GM12878 (cell line): ENCODE data around the gene GREB1. TPM values are rescaled to one million over a fixed set of nuclear protein-coding genes. Genes with fewer than 3 reads are reported as not detected.

Source experiments
- ATAC-seq: fragments of 200-7000 bp; cut with Tn5 transposase; 3 replicates; pipeline ENCODE4 v1.9.1; 2020; ENCODE audit warnings: mild to moderate bottlenecking, moderate library complexity
- BruUV-seq: library from RNA; stranded (reverse); fragments of 400-500 nt; replicated peaks from 2 replicates; lab custom pipeline; 2021; lab: Mats Ljungman, UMichigan
- CTCF ChIA-PET: fragments of 300-600 bp; sonication (Branson Sonifier 250); formaldehyde crosslinking; extraction: SDS; loops from one replicate; lab custom pipeline; 2021; ENCODE audit warnings: inconsistent platforms; lab: Yijun Ruan, JAX
- POLR2A ChIA-PET: fragments of 350-600 bp; formaldehyde crosslinking; extraction: SDS; loops from one replicate; lab custom pipeline; 2021; ENCODE audit warnings: inconsistent platforms; lab: Charles Lee
- RAD21 ChIA-PET: fragments of 300-600 bp; sonication (Branson Sonifier 250); formaldehyde crosslinking; loops from one replicate; lab custom pipeline; 2023; ENCODE audit warnings: antibody characterized with exemption; ENCODE audit not compliant: unreplicated experiment; lab: Charles Lee
- SMC1A ChIA-PET: fragments of 300-600 bp; sonication (Branson Sonifier 250); formaldehyde crosslinking; loops from one replicate; lab custom pipeline; 2023; ENCODE audit not compliant: unreplicated experiment, uncharacterized antibody; lab: Charles Lee
- DNase-seq: peaks from one replicate; pipeline ENCODE4 v3.0.0-alpha.2; 2011; ENCODE audit warnings: low read depth, low spot score
- FAIRE-seq: peaks from 3 replicates; lab custom pipeline; 2011; peaks lifted over from hg19 to GRCh38; lab: Jason Lieb, UNC
- H2AFZ ChIP-seq: 2 replicates; pipeline ENCODE4 v1.6.0; 2011; ENCODE audit warnings: low read depth, low read length, control low read depth; ENCODE audit not compliant: control insufficient read depth
- H3K27ac ChIP-seq: 2 replicates; pipeline ENCODE4 v1.5.1; 2011; ENCODE audit warnings: control low read depth; ENCODE audit not compliant: control insufficient read depth, insufficient read depth
- H3K27me3 ChIP-seq, 2 experiments: replicated peaks in 1 of 2; 2 replicates each; pipeline versions ENCODE4 v1.6.0 to v1.6.1; 2011; ENCODE audit warnings: low read length in 1 of 2; ENCODE audit not compliant: control insufficient read depth in 2 of 2, insufficient read depth in 2 of 2
- H3K36me3 ChIP-seq, 2 experiments: 2 replicates each; pipeline ENCODE4 v1.5.1; 2011; ENCODE audit warnings: low read length in 1 of 2; ENCODE audit not compliant: control insufficient read depth in 2 of 2, insufficient read depth in 2 of 2
- H3K4me1 ChIP-seq: 2 replicates; pipeline ENCODE4 v1.6.1; 2011; ENCODE audit warnings: mild to moderate bottlenecking, low read length, moderate library complexity, mixed read lengths; ENCODE audit not compliant: control insufficient read depth, insufficient read depth
- H3K4me2 ChIP-seq: 2 replicates; pipeline ENCODE4 v1.6.0; 2011; ENCODE audit warnings: control low read depth; ENCODE audit not compliant: control insufficient read depth, insufficient read depth
- H3K4me3 ChIP-seq: fragments of 200-600 bp; sonication (generic); 2 replicates; pipeline ENCODE4 v1.5.1; 2016
- H3K79me2 ChIP-seq: 2 replicates; pipeline ENCODE4 v1.6.0; 2011; ENCODE audit warnings: low read length; ENCODE audit not compliant: control insufficient read depth, insufficient read depth
- H3K9ac ChIP-seq: 2 replicates; pipeline ENCODE4 v1.8.0; 2011; ENCODE audit warnings: low read length, control low read depth, mixed read lengths; ENCODE audit not compliant: control insufficient read depth, insufficient read depth
- H3K9me3 ChIP-seq: replicated peaks from 3 replicates; pipeline ENCODE4 v1.5.1; 2011; ENCODE audit warnings: mild to moderate bottlenecking, low read length; ENCODE audit not compliant: control insufficient read depth, insufficient read depth
- H4K20me1 ChIP-seq: 2 replicates; pipeline ENCODE4 v1.6.0; 2011; ENCODE audit not compliant: control insufficient read depth, insufficient read depth
- ATF2 ChIP-seq: IDR thresholded peaks from 2 replicates; pipeline ENCODE4 v1.6.1; 2012; ENCODE audit warnings: low read length, inconsistent platforms
- ETV6 ChIP-seq, 2 experiments: fragments of 450-650 bp in 1 of 2; IDR thresholded peaks in 1 of 2; conservative IDR thresholded peaks in 1 of 2; 2 replicates each; pipeline ENCODE4 v1.6.1; 2014; ENCODE audit warnings: antibody characterized with exemption in 1 of 2, borderline replicate concordance in 1 of 2, low read depth in 1 of 2, mild to moderate bottlenecking in 1 of 2, moderate library complexity in 1 of 2
- HDAC2 ChIP-seq: fragments of 200-600 bp; sonication (generic); IDR thresholded peaks from 2 replicates; pipeline ENCODE4 v1.6.1; 2017
- JUNB ChIP-seq: IDR thresholded peaks from 2 replicates; pipeline ENCODE4 v1.6.1; 2016; ENCODE audit warnings: antibody characterized with exemption, mild to moderate bottlenecking
- KAT2A ChIP-seq: conservative IDR thresholded peaks from 2 replicates; pipeline ENCODE4 v1.6.1; 2011; ENCODE audit warnings: low read depth, low read length; ENCODE audit not compliant: control insufficient read depth
- LARP7 ChIP-seq: fragments of 450-650 bp; IDR thresholded peaks from 2 replicates; pipeline ENCODE4 v1.6.1; 2017; ENCODE audit warnings: mild to moderate bottlenecking
- MAX ChIP-seq: IDR thresholded peaks from 2 replicates; pipeline ENCODE4 v1.6.1; 2012; ENCODE audit warnings: low read depth, low read length, improper control_type of control experiment
- MXI1 ChIP-seq: fragments of 150-350 bp; IDR thresholded peaks from 2 replicates; pipeline ENCODE4 v1.6.1; 2011; ENCODE audit warnings: low read depth, mild to moderate bottlenecking, inconsistent platforms, low read length, improper control_type of control experiment
- MYB ChIP-seq: fragments of 150-350 bp; IDR thresholded peaks from 2 replicates; pipeline ENCODE4 v1.6.1; 2014; ENCODE audit warnings: mild to moderate bottlenecking, low read depth, low read length, borderline replicate concordance
- NFIC ChIP-seq: IDR thresholded peaks from 2 replicates; pipeline ENCODE4 v1.6.1; 2012; ENCODE audit warnings: low read depth, mild to moderate bottlenecking, inconsistent platforms, low read length, moderate library complexity
- NFXL1 ChIP-seq: fragments of 450-650 bp; IDR thresholded peaks from 2 replicates; pipeline ENCODE4 v1.6.1; 2017; ENCODE audit warnings: antibody characterized with exemption, mild to moderate bottlenecking, borderline replicate concordance
- SMARCA5 ChIP-seq: fragments of 450-650 bp; IDR thresholded peaks from 2 replicates; pipeline ENCODE4 v1.6.1; 2017; ENCODE audit warnings: mild to moderate bottlenecking
- TCF3 ChIP-seq: IDR thresholded peaks from 2 replicates; pipeline ENCODE4 v1.6.1; 2012; ENCODE audit warnings: low read depth, mild to moderate bottlenecking, low read length, borderline replicate concordance; ENCODE audit not compliant: insufficient read depth
- ZNF592 ChIP-seq: fragments of 450-650 bp; IDR thresholded peaks from 2 replicates; pipeline ENCODE4 v1.6.1; 2017; ENCODE audit warnings: mild to moderate bottlenecking, moderate library complexity
- WGBS: methylation state at CpG from one replicate; pipeline ENCODE4 v1.1.6; 2016; ENCODE audit warnings: low lambda C conversion rate; ENCODE audit not compliant: insufficient replicate concordance, insufficient coverage; ENCODE audit errors: missing lambda C conversion rate; 5-methylcytosine and 5-hydroxymethylcytosine counted together
- in situ Hi-C: fragments of 300-500 bp; cut with MboI; formaldehyde crosslinking; loops from 9 replicates; pipeline ENCODE4 v1.14.3; 2018; ENCODE audit warnings: mixed read lengths
- intact Hi-C: fragments of 100-400 bp; cut with micrococcal nuclease; formaldehyde crosslinking; loops from one replicate; pipeline ENCODE4 v1.14.2; 2022; ENCODE audit not compliant: unreplicated experiment
- polyA plus RNA-seq, 11 experiments: library from polyadenylated mRNA; depleted of rRNA in 4 of 11; unstranded in 6 of 11; stranded (reverse) in 5 of 11; fragments of >200 nt; fragmentation: Nextera tagmentation in 4 of 11; fragmentation: Illumina TruSeq in 1 of 11; extraction: Ambion mirVana in 4 of 11; extraction: Trizol in 1 of 11; gene quantifications; 1 replicate in 1 of 11; 2 replicates in 10 of 11; pipeline versions ENCODE4 v1.2.1 to v1.2.3, GENCODE V29; 2011 to 2016; ENCODE audit warnings: inconsistent platforms in 2 of 11, missing spikeins in 2 of 11, low read depth in 1 of 11
- total RNA-seq, 4 experiments: library from RNA; depleted of rRNA in 3 of 4; stranded (reverse); fragments of >200 nt in 3 of 4; fragmentation: Illumina TruSeq in 1 of 4; extraction: Trizol in 1 of 4; gene quantifications; 2 replicates each; pipeline versions ENCODE4 v1.2.1 to v1.2.3, GENCODE V29; 2013 to 2021
- TF ChIP-seq, protein P1 (sequence below): fragments of 450-650 bp; IDR thresholded peaks from 2 replicates; pipeline ENCODE4 v1.6.1; 2017; ENCODE audit warnings: mild to moderate bottlenecking

Gene GREB1
- total and polyA plus RNA-seq, 10 of the 15 experiments (the other 5 are each of a cell fraction or from before 2014, with no cell fraction given), result 0.09 to 2.1 (median 0.37) TPM; not detected in 1

- no peaks in the 10 kb centered on the region for H3K36me3 ChIP-seq
- DNase-seq, result no peak
- BruUV-seq, result no TSS peak
- SMC1A ChIA-PET, result no interaction called here
- no peak overlapping the region for H3K4me2 ChIP-seq
- ATAC-seq, result no peak
- H3K9me3 ChIP-seq, result no peaks in the 10 kb centered on the region
- POLR2A ChIA-PET, result no interaction called here
- H3K9ac ChIP-seq, result no peak overlapping the region
- in situ Hi-C loops, result no loop called here
- no peak overlapping the region for H2AFZ ChIP-seq
- H4K20me1 ChIP-seq, result no peaks in the 10 kb centered on the region
- intact Hi-C loops, result no loop called here
- H3K79me2 ChIP-seq, result no peaks in the 10 kb centered on the region
- no peak for FAIRE-seq
- H3K27me3 ChIP-seq, result no peaks in the 10 kb centered on the region
- RAD21 ChIA-PET, result no interaction called here
- H3K4me1 ChIP-seq, result no peaks in the 10 kb centered on the region
- CTCF ChIA-PET, result no interaction called here
- WGBS, result 48% methylated on average over 19 of the region's 19 CpGs
- no peak overlapping the region for H3K4me3 ChIP-seq
- no peak overlapping the region for H3K27ac ChIP-seq
- TF ChIP-seq NFIC (no peak), JUNB (no peak), TCF3 (no peak), ATF2 (no peak), LARP7 (no peak), KAT2A (no peak), ZNF592 (no peak), MYB (no peak), SMARCA5 (no peak), HDAC2 (no peak), MXI1 (no peak), NFXL1 (no peak), MAX (no peak), ETV6 (conservative IDR thresholded peaks at IDR 0.05 in 1 of 2, IDR thresholded peaks at IDR 0.05 in 1 of 2; ENCODE audit: borderline replicate concordance in 1 of 2, low read depth in 1 of 2) (no peak)
- TF ChIP-seq, protein P1, sequence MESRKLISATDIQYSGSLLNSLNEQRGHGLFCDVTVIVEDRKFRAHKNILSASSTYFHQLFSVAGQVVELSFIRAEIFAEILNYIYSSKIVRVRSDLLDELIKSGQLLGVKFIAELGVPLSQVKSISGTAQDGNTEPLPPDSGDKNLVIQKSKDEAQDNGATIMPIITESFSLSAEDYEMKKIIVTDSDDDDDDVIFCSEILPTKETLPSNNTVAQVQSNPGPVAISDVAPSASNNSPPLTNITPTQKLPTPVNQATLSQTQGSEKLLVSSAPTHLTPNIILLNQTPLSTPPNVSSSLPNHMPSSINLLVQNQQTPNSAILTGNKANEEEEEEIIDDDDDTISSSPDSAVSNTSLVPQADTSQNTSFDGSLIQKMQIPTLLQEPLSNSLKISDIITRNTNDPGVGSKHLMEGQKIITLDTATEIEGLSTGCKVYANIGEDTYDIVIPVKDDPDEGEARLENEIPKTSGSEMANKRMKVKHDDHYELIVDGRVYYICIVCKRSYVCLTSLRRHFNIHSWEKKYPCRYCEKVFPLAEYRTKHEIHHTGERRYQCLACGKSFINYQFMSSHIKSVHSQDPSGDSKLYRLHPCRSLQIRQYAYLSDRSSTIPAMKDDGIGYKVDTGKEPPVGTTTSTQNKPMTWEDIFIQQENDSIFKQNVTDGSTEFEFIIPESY, result no peak
Observed at GRCh38 chr2:11658208-11659114, 124.6 kb downstream of the GREB1 start.
